A549 (cell line): ENCODE data around the gene MAD2L1. TPM values are rescaled to one million over a fixed set of nuclear protein-coding genes. Genes with fewer than 3 reads are reported as not detected.
A peak's percentile ranks its signal among the peaks of the same experiment; 100 is the strongest.

Experiments used
- ATAC-seq, 2 experiments: fragments of 200-7000 bp in 1 of 2; fragments of >200 bp in 1 of 2; cut with Nextera tagmentation in 1 of 2; cut with Tn5 transposase in 1 of 2; 3 replicates each; pipeline versions ENCODE4 v1.8.0 to v1.9.1; 2018 to 2020; ENCODE audit warnings: mild to moderate bottlenecking in 1 of 2, moderate library complexity in 1 of 2
- CTCF ChIA-PET: fragments of 300-600 bp; sonication (Branson Sonifier 250); formaldehyde crosslinking; extraction: SDS; loops from one replicate; lab custom pipeline; 2021; ENCODE audit warnings: antibody characterized with exemption, inconsistent platforms; lab: Yijun Ruan, JAX
- POLR2A ChIA-PET: fragments of 350-600 bp; formaldehyde crosslinking; extraction: SDS; loops from one replicate; lab custom pipeline; 2021; ENCODE audit warnings: antibody characterized with exemption, inconsistent platforms; lab: Yijun Ruan, JAX
- DNase-seq, 2 experiments: peaks; one replicate each; pipeline versions ENCODE4 v3.0.0 to v3.0.0-alpha.2; 2011 to 2016; ENCODE audit warnings: low read depth in 1 of 2, low spot score in 1 of 2
- FAIRE-seq: peaks from 2 replicates; lab custom pipeline; 2011; peaks lifted over from hg19 to GRCh38; lab: Jason Lieb, UNC
- H3K27ac ChIP-seq, 2 experiments: fragments of >200 bp; sonication (Bioruptor Twin); formaldehyde crosslinking; 3 replicates each; pipeline ENCODE4 v1.5.1; 2016 to 2017
- H3K4me1 ChIP-seq: fragments of >200 bp; sonication (Bioruptor Twin); formaldehyde crosslinking; 3 replicates; pipeline ENCODE4 v1.6.1; 2016
- H3K4me2 ChIP-seq: fragments of >200 bp; sonication (Bioruptor Twin); formaldehyde crosslinking; 3 replicates; pipeline ENCODE4 v1.6.1; 2016
- H3K4me3 ChIP-seq: fragments of >200 bp; sonication (Bioruptor Twin); formaldehyde crosslinking; 3 replicates; pipeline ENCODE4 v1.5.1; 2016
- H3K9me3 ChIP-seq: fragments of >200 bp; sonication (Bioruptor Twin); formaldehyde crosslinking; 3 replicates; pipeline ENCODE4 v1.6.1; 2016
- BCL3 ChIP-seq: fragments of >200 bp; sonication (Bioruptor Twin); formaldehyde crosslinking; IDR thresholded peaks from 3 replicates; pipeline ENCODE4 v1.6.1; 2016
- CEBPB ChIP-seq, 2 experiments: fragments of >200 bp in 1 of 2; sonication (Bioruptor Twin) in 1 of 2; formaldehyde crosslinking in 1 of 2; IDR thresholded peaks; 2 replicates each; pipeline ENCODE4 v1.6.1; 2012 to 2016
- FOSB ChIP-seq: fragments of 250-450 bp; sonication (Bioruptor Pico); IDR thresholded peaks from 2 replicates; pipeline ENCODE4 v1.5.0; 2020; ENCODE audit warnings: mild to moderate bottlenecking, moderate library complexity
- HEYL ChIP-seq: fragments of 250-450 bp; sonication (Bioruptor Pico); IDR thresholded peaks from 2 replicates; pipeline ENCODE4 v1.8.0; 2021; ENCODE audit warnings: mild to moderate bottlenecking, moderate library complexity
- MAZ ChIP-seq: fragments of 150-350 bp; IDR thresholded peaks from 2 replicates; pipeline ENCODE4 v1.6.1; 2014; ENCODE audit warnings: antibody characterized with exemption, low read depth, low read length, borderline replicate concordance
- MYC ChIP-seq: IDR thresholded peaks from 2 replicates; pipeline ENCODE4 v1.6.1; 2012; ENCODE audit warnings: mild to moderate bottlenecking, inconsistent platforms, low read length, improper control_type of control experiment, borderline replicate concordance
- POLR2AphosphoS2 ChIP-seq: conservative IDR thresholded peaks from 2 replicates; pipeline ENCODE4 v1.6.1; 2012; ENCODE audit warnings: low read length, improper control_type of control experiment, inconsistent platforms
- RAD21 ChIP-seq, 2 experiments: fragments of >200 bp in 1 of 2; sonication (Bioruptor Twin) in 1 of 2; formaldehyde crosslinking in 1 of 2; IDR thresholded peaks in 1 of 2; conservative IDR thresholded peaks in 1 of 2; 2 replicates in 1 of 2; 3 replicates in 1 of 2; pipeline ENCODE4 v1.6.1; 2012 to 2018; ENCODE audit warnings: inconsistent platforms in 1 of 2
- SMC3 ChIP-seq: fragments of >200 bp; sonication (Bioruptor Twin); formaldehyde crosslinking; IDR thresholded peaks from 3 replicates; pipeline ENCODE4 v1.6.1; 2018; ENCODE audit warnings: inconsistent platforms
- TP53 ChIP-seq: fragments of 250-450 bp; sonication (Bioruptor Pico); IDR thresholded peaks from 2 replicates; pipeline ENCODE4 v1.5.0; 2021; ENCODE audit warnings: mild to moderate bottlenecking, moderate library complexity
- WGBS: methylation state at CpG from one replicate; pipeline ENCODE4 v1.1.6; 2017; ENCODE audit errors: missing lambda C conversion rate; 5-methylcytosine and 5-hydroxymethylcytosine counted together
- polyA plus RNA-seq, 4 experiments: library from polyadenylated mRNA; depleted of rRNA in 3 of 4; stranded (reverse); fragments of >200 nt; fragmentation: RNase III in 1 of 4; extraction: RNeasy Plus Mini Kit Qiagen cat#74134 plus additional on column Dnase treatment in 1 of 4; gene quantifications; 2 replicates in 3 of 4; 3 replicates in 1 of 4; pipeline ENCODE4 v1.2.3, GENCODE V29; 2011 to 2017
- TF ChIP-seq, protein P1 (sequence below): fragments of >200 bp; sonication (Bioruptor Twin); formaldehyde crosslinking; IDR thresholded peaks from 3 replicates; pipeline ENCODE4 v1.5.1; 2016

Gene MAD2L1
- polyA plus RNA-seq, 2 of the 4 experiments (the other 2 are of a cell fraction): 65.3 to 77.8 TPM

GRCh38 chr4:120052856-120053255 lies 13.8 kb downstream of the MAD2L1 start:
- WGBS: 73% methylated on average over 4 of the region's 4 CpGs
- no peaks in the 10 kb centered on the region for H3K9me3 ChIP-seq
- ATAC-seq (no peak), DNase-seq (peak in 1 of 2 experiments; percentile 17), FAIRE-seq (no peak)
- no peak for TF ChIP-seq FOSB (CRISPR knock-in tag)
- H3K4me1 ChIP-seq: no peaks in the 10 kb centered on the region
- ChIA-PET POLR2A (no interaction called here), CTCF (interaction anchor here (2.2 kb wide), 1 partner anchor 424 kb away, joined by 11 read pairs; the partner anchor contains the start of gene PDE5A)
- H3K27ac ChIP-seq: no peak overlapping the region
- H3K4me3 ChIP-seq: no peak overlapping the region
- no peak overlapping the region for H3K4me2 ChIP-seq

- Histone ChIP-seq H3K4me1 (no peaks in the 10 kb centered on the region), H3K4me3 (no peak overlapping the region), H3K4me2 (no peak overlapping the region), H3K9me3 (no peaks in the 10 kb centered on the region), H3K27ac (no peak overlapping the region)
- CTCF ChIA-PET: interaction anchor here (2.2 kb wide), 1 partner anchor 423 kb away, joined by 11 read pairs; the partner anchor contains the start of gene PDE5A
- no peak for FAIRE-seq
- ATAC-seq: no peak
- WGBS: 44% methylated on average over 1 of the region's 1 CpG
- no peak for DNase-seq
- TF ChIP-seq SMC3 (no peak), MAZ (no peak), HEYL (CRISPR knock-in tag) (no peak), TP53 (CRISPR knock-in tag) (no peak), POLR2AphosphoS2 (no peak), CEBPB (IDR thresholded peaks at IDR 0.05) (no peak)
- TF ChIP-seq, protein P1, sequence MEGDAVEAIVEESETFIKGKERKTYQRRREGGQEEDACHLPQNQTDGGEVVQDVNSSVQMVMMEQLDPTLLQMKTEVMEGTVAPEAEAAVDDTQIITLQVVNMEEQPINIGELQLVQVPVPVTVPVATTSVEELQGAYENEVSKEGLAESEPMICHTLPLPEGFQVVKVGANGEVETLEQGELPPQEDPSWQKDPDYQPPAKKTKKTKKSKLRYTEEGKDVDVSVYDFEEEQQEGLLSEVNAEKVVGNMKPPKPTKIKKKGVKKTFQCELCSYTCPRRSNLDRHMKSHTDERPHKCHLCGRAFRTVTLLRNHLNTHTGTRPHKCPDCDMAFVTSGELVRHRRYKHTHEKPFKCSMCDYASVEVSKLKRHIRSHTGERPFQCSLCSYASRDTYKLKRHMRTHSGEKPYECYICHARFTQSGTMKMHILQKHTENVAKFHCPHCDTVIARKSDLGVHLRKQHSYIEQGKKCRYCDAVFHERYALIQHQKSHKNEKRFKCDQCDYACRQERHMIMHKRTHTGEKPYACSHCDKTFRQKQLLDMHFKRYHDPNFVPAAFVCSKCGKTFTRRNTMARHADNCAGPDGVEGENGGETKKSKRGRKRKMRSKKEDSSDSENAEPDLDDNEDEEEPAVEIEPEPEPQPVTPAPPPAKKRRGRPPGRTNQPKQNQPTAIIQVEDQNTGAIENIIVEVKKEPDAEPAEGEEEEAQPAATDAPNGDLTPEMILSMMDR: no peak
- POLR2A ChIA-PET: no interaction called here
Observed at GRCh38 chr4:120051253-120051652, 15.4 kb downstream of the MAD2L1 start.

GRCh38 chr4:120049732-120050494 lies 16.7 kb downstream of the MAD2L1 start:
- TF ChIP-seq RAD21 (conservative IDR thresholded peaks at IDR 0.05 in 1 of 2, IDR thresholded peaks at IDR 0.05 in 1 of 2) (peak; percentile 80), SMC3 (peak; percentile 78), MYC (no peak), BCL3 (no peak)
- TF ChIP-seq, protein P1: peak; percentile 72
- H3K4me3 ChIP-seq: no peak overlapping the region
- ChIA-PET POLR2A (no interaction called here), CTCF (interaction anchor here (1.0 to 2.9 kb wide), 3 partner anchors 10 to 421 kb away, joined by 3 to 19 read pairs (median 4); partner anchors contain the start of gene PDE5A)
- H3K4me1 ChIP-seq: no peaks in the 10 kb centered on the region
- peak overlapping the region; percentile 28; the same call in 1 of the 3 replicates for H3K4me2 ChIP-seq
- DNase-seq (peak; percentile 23 to 66), FAIRE-seq (no peak), ATAC-seq (peak; percentile 100)
- WGBS: 36% methylated on average over 11 of the region's 11 CpGs
- H3K9me3 ChIP-seq: no peaks in the 10 kb centered on the region
- H3K27ac ChIP-seq: no peak overlapping the region
